Measurements from ENCODE around the gene EYA2. TPM values are rescaled to one million over a fixed set of nuclear protein-coding genes. Genes with fewer than 3 reads are reported as not detected.

The EYA2 gene
- total RNA-seq, 1 experiment from 2014 or later, result 0.33 TPM

DNA sequence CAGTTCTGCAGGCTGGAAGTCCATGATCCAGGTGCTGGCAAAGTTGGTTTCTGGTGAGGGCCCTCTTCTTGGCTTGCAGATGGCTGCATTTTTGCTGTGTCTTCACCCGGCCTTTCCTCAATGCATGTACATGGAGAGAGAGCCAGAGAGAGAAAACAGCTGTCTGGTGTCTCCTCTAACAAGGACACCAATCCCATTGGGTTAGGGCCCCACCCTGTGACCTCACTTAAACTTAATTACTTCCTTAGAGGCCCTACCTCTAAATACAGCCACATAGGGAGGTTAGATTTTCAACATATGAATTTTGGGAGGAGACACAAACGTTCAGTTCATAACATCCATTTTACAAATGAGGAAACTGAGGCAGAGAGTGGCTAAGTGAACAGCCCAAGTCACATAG lies 259.4 kb downstream of the EYA2 start:
- Histone ChIP-seq H2AFZ (ENCODE audit: low read length) (no peak overlapping the region), H3K9ac (ENCODE audit: low read length) (no peak overlapping the region), H3K27ac (ENCODE audit: low read length) (no peak overlapping the region), H3K9me2 (replicated peaks; ENCODE audit: low read length) (no peaks in the 10 kb centered on the region), H3K9me3 (ENCODE audit: low read length) (no peaks in the 10 kb centered on the region), H3K79me2 (ENCODE audit: low read length) (no peaks in the 10 kb centered on the region), H3K4me3 (ENCODE audit: low read length) (no peak overlapping the region), H4K20me1 (ENCODE audit: low read length) (no peaks in the 10 kb centered on the region), H3K4me1 (ENCODE audit: insufficient read depth, low read length) (no peaks in the 10 kb centered on the region), H3K4me2 (ENCODE audit: low read length) (no peak overlapping the region), H3K27me3 (ENCODE audit: low read length) (no peaks in the 10 kb centered on the region), H3K36me3 (ENCODE audit: low read depth, low read length) (no peaks in the 10 kb centered on the region), H3F3A (ENCODE audit: low read length, unreplicated experiment) (no peaks in the 10 kb centered on the region)
- ChIA-PET CTCF (no interaction called here), POLR2A (ENCODE audit: unreplicated experiment) (no interaction called here)
- TF ChIP-seq CTCF (conservative IDR thresholded peaks at IDR 0.05; ENCODE audit: low read depth, low read length) (no peak), EZH2phosphoT487 (IDR thresholded peaks at IDR 0.05; ENCODE audit: borderline replicate concordance, low read length) (no peak), EZH2 (IDR thresholded peaks at IDR 0.05; ENCODE audit: low read length, unreplicated experiment) (no peak)
- intact Hi-C loops (cut with micrococcal nuclease), result no loop called here
- BruUV-seq (replicated peaks), result no TSS peak
- DNase-seq (no peak), ATAC-seq (no peak)

- Histone ChIP-seq H3K79me2 (ENCODE audit: low read length) (no peaks in the 10 kb centered on the region), H4K20me1 (ENCODE audit: low read length) (no peaks in the 10 kb centered on the region), H3K9me3 (ENCODE audit: low read length) (no peaks in the 10 kb centered on the region), H3K9me2 (replicated peaks; ENCODE audit: low read length) (no peaks in the 10 kb centered on the region), H3K4me1 (ENCODE audit: insufficient read depth, low read length) (no peaks in the 10 kb centered on the region), H3K4me2 (ENCODE audit: low read length) (no peak overlapping the region), H3F3A (ENCODE audit: low read length, unreplicated experiment) (no peaks in the 10 kb centered on the region), H3K4me3 (ENCODE audit: low read length) (no peak overlapping the region), H2AFZ (ENCODE audit: low read length) (no peak overlapping the region), H3K27me3 (ENCODE audit: low read length) (no peaks in the 10 kb centered on the region), H3K36me3 (ENCODE audit: low read depth, low read length) (no peaks in the 10 kb centered on the region), H3K27ac (ENCODE audit: low read length) (no peak overlapping the region), H3K9ac (ENCODE audit: low read length) (no peak overlapping the region)
- ATAC-seq (no peak), DNase-seq (no peak)
- CTCF ChIA-PET, result no interaction called here
- intact Hi-C loops (cut with micrococcal nuclease), result no loop called here
- BruUV-seq (replicated peaks), result no TSS peak
- POLR2A ChIA-PET (ENCODE audit: unreplicated experiment), result no interaction called here
- TF ChIP-seq EZH2phosphoT487 (IDR thresholded peaks at IDR 0.05; ENCODE audit: borderline replicate concordance, low read length), result no peak
- no peak for TF ChIP-seq CTCF (conservative IDR thresholded peaks at IDR 0.05; ENCODE audit: low read depth, low read length)
- no peak for TF ChIP-seq EZH2 (IDR thresholded peaks at IDR 0.05; ENCODE audit: low read length, unreplicated experiment)
These were observed 261.9 kb downstream of the EYA2 start for GRCh38 chr20:47156301-47157137.

- no peak overlapping the region for H3K4me2 ChIP-seq (ENCODE audit: low read length)
- no TSS peak for BruUV-seq (replicated peaks)
These were observed 264.5 kb downstream of the EYA2 start for GRCh38 chr20:47159166-47159565.

More at GRCh38 chr20:47159166-47159565, 264.5 kb downstream of the EYA2 start:
- ATAC-seq (no peak), DNase-seq (no peak)
- Histone ChIP-seq H3K4me1 (ENCODE audit: insufficient read depth, low read length) (no peaks in the 10 kb centered on the region), H3K27ac (ENCODE audit: low read length) (no peak overlapping the region), H4K20me1 (ENCODE audit: low read length) (no peaks in the 10 kb centered on the region), H3F3A (ENCODE audit: low read length, unreplicated experiment) (no peaks in the 10 kb centered on the region), H3K4me3 (ENCODE audit: low read length) (no peak overlapping the region), H3K9me2 (replicated peaks; ENCODE audit: low read length) (no peaks in the 10 kb centered on the region), H3K79me2 (ENCODE audit: low read length) (no peaks in the 10 kb centered on the region), H3K9me3 (ENCODE audit: low read length) (no peaks in the 10 kb centered on the region), H3K27me3 (ENCODE audit: low read length) (no peaks in the 10 kb centered on the region), H3K36me3 (ENCODE audit: low read depth, low read length) (no peaks in the 10 kb centered on the region), H2AFZ (ENCODE audit: low read length) (no peak overlapping the region), H3K9ac (ENCODE audit: low read length) (no peak overlapping the region)
- POLR2A ChIA-PET (ENCODE audit: unreplicated experiment), result no interaction called here
- CTCF ChIA-PET, result no interaction called here
- intact Hi-C loops (cut with micrococcal nuclease), result no loop called here
- TF ChIP-seq CTCF (conservative IDR thresholded peaks at IDR 0.05; ENCODE audit: low read depth, low read length) (no peak), EZH2 (IDR thresholded peaks at IDR 0.05; ENCODE audit: low read length, unreplicated experiment) (no peak)
